Spleen (tissue), 11 donors: Measurements from ENCODE around the gene WDFY4. TPM values are rescaled to one million over a fixed set of nuclear protein-coding genes. Genes with fewer than 3 reads are reported as not detected.

Experiments
- DNase-seq: peaks from one replicate; pipeline ENCODE4 v3.0.0-alpha.2; 2020
- H3K27ac ChIP-seq, 8 donors: fragments of 200-600 bp; sonication (generic) in 7 of 8; 1 replicate in 4 of 8; 2 replicates in 4 of 8; pipeline versions ENCODE4 v1.5.0 to v1.8.0; 2016 to 2021; ENCODE audit warnings: inconsistent platforms in 4 of 8, mild to moderate bottlenecking in 4 of 8, moderate library complexity in 1 of 8
- H3K27me3 ChIP-seq, 7 donors: fragments of 200-600 bp; sonication (generic) in 6 of 7; replicated peaks in 1 of 7; 1 replicate in 4 of 7; 2 replicates in 3 of 7; pipeline versions ENCODE4 v1.5.0 to v1.8.0; 2016 to 2021; ENCODE audit warnings: inconsistent platforms in 3 of 7, mild to moderate bottlenecking in 1 of 7
- H3K36me3 ChIP-seq, 6 donors: fragments of 200-600 bp; sonication (generic) in 5 of 6; 1 replicate in 4 of 6; 2 replicates in 2 of 6; pipeline versions ENCODE4 v1.5.0 to v1.8.0; 2016 to 2021; ENCODE audit warnings: inconsistent platforms in 2 of 6
- H3K4me1 ChIP-seq, 6 donors: fragments of 200-600 bp; sonication (generic) in 5 of 6; 1 replicate in 3 of 6; 2 replicates in 3 of 6; pipeline versions ENCODE4 v1.5.0 to v1.8.0; 2016 to 2021; ENCODE audit warnings: inconsistent platforms in 3 of 6
- H3K4me3 ChIP-seq, 8 donors: fragments of 200-600 bp; sonication (generic) in 7 of 8; 1 replicate in 4 of 8; 2 replicates in 4 of 8; pipeline versions ENCODE4 v1.5.0 to v1.8.0; 2016 to 2021; ENCODE audit warnings: inconsistent platforms in 4 of 8, mild to moderate bottlenecking in 4 of 8, moderate library complexity in 2 of 8
- H3K9me3 ChIP-seq, 8 donors: fragments of 200-600 bp; sonication (generic) in 7 of 8; 1 replicate in 4 of 8; 2 replicates in 4 of 8; pipeline versions ENCODE4 v1.5.0 to v1.8.0; 2016 to 2021; ENCODE audit warnings: inconsistent platforms in 4 of 8
- CTCF ChIP-seq, 11 experiments: fragments of 200-600 bp in 7 of 11; fragments of 450-650 bp in 4 of 11; sonication (generic) in 4 of 11; IDR thresholded peaks in 8 of 11; conservative IDR thresholded peaks in 3 of 11; 1 replicate in 7 of 11; 2 replicates in 4 of 11; pipeline versions ENCODE4 v1.4.0 to v1.8.0; 2016 to 2021; ENCODE audit warnings: antibody characterized with exemption in 11 of 11, inconsistent platforms in 4 of 11, mild to moderate bottlenecking in 1 of 11
- POLR2A ChIP-seq, 3 donors: fragments of 450-650 bp; IDR thresholded peaks; one replicate each; pipeline ENCODE4 v1.5.1; 2017; ENCODE audit warnings: antibody characterized with exemption in 3 of 3, mild to moderate bottlenecking in 1 of 3
- POLR2AphosphoS5 ChIP-seq, 3 donors: sonication (generic); formaldehyde crosslinking; IDR thresholded peaks; one replicate each; pipeline ENCODE4 v1.5.1; 2017; ENCODE audit warnings: antibody characterized with exemption in 3 of 3
- WGBS, 5 donors: extraction: QIAGEN DNeasy Blood & Tissue Kit in 3 of 5; methylation state at CpG; one replicate each; pipeline versions ENCODE4 v1.1.5 to v1.1.7; 2013 to 2018; 5-methylcytosine and 5-hydroxymethylcytosine counted together
- intact Hi-C: fragments of 100-400 bp; cut with DNase I; formaldehyde crosslinking; loops from one replicate; pipeline ENCODE4 v1.15.0; 2023; ENCODE audit warnings: low total_unique reads
- polyA plus RNA-seq, 3 donors: library from polyadenylated mRNA; stranded (reverse); fragments of 200-250 nt; gene quantifications; one replicate each; pipeline ENCODE4 v1.2.1, GENCODE V29; 2013
- total RNA-seq, 7 donors: library from RNA; depleted of rRNA in 3 of 7; stranded (reverse); fragments of >200 nt in 3 of 7; fragmentation: NEBNext Ultra II Directional in 4 of 7; extraction: Animal tissue kit (Norgen Biotek cat#: 25700) in 4 of 7; gene quantifications; one replicate each; pipeline versions ENCODE4 v1.1.0 to v1.2.1, GENCODE V29; 2016 to 2021
- donor health status: healthy with polysubstance abuse.
- donor health status: DM: no; HTN: no; CAD: no; lungs with moderate emphysema.
- donor health status: DM: no; HTN: no; CAD: no.
- donor health status: Bipolar disorder and iron deficiency.
- donor health status: healthy.
- donor health status: DM: no; HTN: no; CAD: no.
- donor health status: DM: yes; HTN: yes; CAD: no.

The WDFY4 gene
- total and polyA plus RNA-seq, 10 donors, result 31.7 to 120 (median 88.9) TPM

GRCh38 chr10:49008505-49009198 lies 324.0 kb downstream of the WDFY4 start:
- no peak for DNase-seq
- peaks cover 0 to 19% (median 0%) of the 10 kb centered on the region in 7 donors for H3K27me3 ChIP-seq
- TF ChIP-seq CTCF (IDR thresholded peaks at IDR 0.05 in 8 of 11, conservative IDR thresholded peaks at IDR 0.05 in 3 of 11), result no peak
- TF ChIP-seq POLR2A (IDR thresholded peaks at IDR 0.05), result no peak
- no peak overlapping the region for H3K27ac ChIP-seq
- H3K36me3 ChIP-seq, result no peaks in the 10 kb centered on the region
- intact Hi-C loops, result no loop called here
- peaks cover 0 to 5% (median 0%) of the 10 kb centered on the region in 8 donors for H3K9me3 ChIP-seq
- 83 to 92% (median 89%) methylated on average over 7 to 13 of the region's 13 CpGs for WGBS, 5 donors
- no peaks in the 10 kb centered on the region for H3K4me1 ChIP-seq
- no peak overlapping the region for H3K4me3 ChIP-seq

GRCh38 chr10:49009199-49009979 lies 324.7 kb downstream of the WDFY4 start:
- H3K27ac ChIP-seq, result no peak overlapping the region
- 65 to 78% (median 77%) methylated on average over 8 of the region's 8 CpGs for WGBS, 5 donors
- H3K27me3 ChIP-seq, result peaks cover 0 to 19% (median 0%) of the 10 kb centered on the region in 7 donors
- H3K9me3 ChIP-seq, result peaks cover 0 to 5% (median 0%) of the 10 kb centered on the region in 8 donors
- DNase-seq, result no peak
- H3K4me1 ChIP-seq, result no peaks in the 10 kb centered on the region
- no peaks in the 10 kb centered on the region for H3K36me3 ChIP-seq
- H3K4me3 ChIP-seq, result no peak overlapping the region
- TF ChIP-seq POLR2AphosphoS5 (IDR thresholded peaks at IDR 0.05) (no peak), CTCF (IDR thresholded peaks at IDR 0.05 in 8 of 11, conservative IDR thresholded peaks at IDR 0.05 in 3 of 11) (no peak), POLR2A (IDR thresholded peaks at IDR 0.05) (no peak)
- intact Hi-C loops, result no loop called here

- DNase-seq, result no peak
- Histone ChIP-seq H3K4me1 (no peaks in the 10 kb centered on the region), H3K9me3 (no peaks in the 10 kb centered on the region), H3K4me3 (no peak overlapping the region), H3K27ac (no peak overlapping the region), H3K27me3 (peaks cover 0 to 22% (median 0%) of the 10 kb centered on the region in 7 donors), H3K36me3 (no peaks in the 10 kb centered on the region)
- intact Hi-C loops, result no loop called here
- TF ChIP-seq POLR2A (IDR thresholded peaks at IDR 0.05) (no peak), CTCF (IDR thresholded peaks at IDR 0.05 in 8 of 11, conservative IDR thresholded peaks at IDR 0.05 in 3 of 11) (no peak), POLR2AphosphoS5 (IDR thresholded peaks at IDR 0.05) (no peak)
- WGBS, 5 donors, result 60 to 71% (median 65%) methylated on average over 4 of the region's 4 CpGs
Observed at GRCh38 chr10:49010295-49010694, 325.6 kb downstream of the WDFY4 start.

- Histone ChIP-seq H3K27ac (no peak overlapping the region), H3K9me3 (no peaks in the 10 kb centered on the region), H3K4me1 (no peaks in the 10 kb centered on the region), H3K36me3 (no peaks in the 10 kb centered on the region), H3K4me3 (no peak overlapping the region), H3K27me3 (peaks cover 0 to 27% (median 0%) of the 10 kb centered on the region in 7 donors)
- intact Hi-C loops, result no loop called here
- 43 to 57% (median 44%) methylated on average over 4 of the region's 4 CpGs for WGBS, 5 donors
- no peak for DNase-seq
- TF ChIP-seq POLR2A (IDR thresholded peaks at IDR 0.05) (no peak), POLR2AphosphoS5 (IDR thresholded peaks at IDR 0.05) (no peak), CTCF (IDR thresholded peaks at IDR 0.05 in 8 of 11, conservative IDR thresholded peaks at IDR 0.05 in 3 of 11) (no peak)
Observed at GRCh38 chr10:49010865-49011264, 326.2 kb downstream of the WDFY4 start.
